Heart left ventricle (tissue), 13 donors: Measurements from ENCODE around the gene IGFBPL1.

Experiments used
- POLR2A ChIP-seq, 2 donors: fragments of 450-650 bp; IDR thresholded peaks; one replicate each; pipeline ENCODE4 v1.6.1; 2017; ENCODE audit warnings: antibody characterized with exemption in 2 of 2, mild to moderate bottlenecking in 2 of 2, moderate library complexity in 2 of 2
- TF ChIP-seq, protein P1 (sequence below), 12 donors: fragments of 200-600 bp; sonication (generic) in 4 of 12; IDR thresholded peaks; one replicate each; pipeline versions ENCODE4 v1.5.0 to v1.8.0; 2018 to 2022; ENCODE audit warnings: antibody characterized with exemption in 12 of 12, mild to moderate bottlenecking in 5 of 12
- donor health status: ischemic (EF 13 %, LVEDD 7.1; RV severe dilation, severe dysfunction).
- donor health status: DM: no; HTN: yes; CAD: no.
- donor health status: DM: no; HTN: no; CAD: no.
- donor health status: ischemic (EF 25% LVEDD 6.9; RV normal size, moderate dysfunction).
- donor health status: ischemic (EF 25% LVEDD 5.7; RV mildly dilated, moderate dysfunction).
- donor health status: ischemic (EF 35%, LVEDD 5.7; RV mildly dilated, moderate dysfunction).
- donor health status: nonischemic (EF 11% LVEDD 7.7; RV severe dilation, severe dysfunction).
- donor health status: DM: yes; HTN: yes; CAD: no.
- donor health status: PGD.
- donor health status: ischemic (EF 29% LVEDD 5.4; RV normal size, mild dysfunction).
- donor health status: nonischemic (EF 23%, LVEDD 6.1; RV moderate dilation, normal function).

DNA sequence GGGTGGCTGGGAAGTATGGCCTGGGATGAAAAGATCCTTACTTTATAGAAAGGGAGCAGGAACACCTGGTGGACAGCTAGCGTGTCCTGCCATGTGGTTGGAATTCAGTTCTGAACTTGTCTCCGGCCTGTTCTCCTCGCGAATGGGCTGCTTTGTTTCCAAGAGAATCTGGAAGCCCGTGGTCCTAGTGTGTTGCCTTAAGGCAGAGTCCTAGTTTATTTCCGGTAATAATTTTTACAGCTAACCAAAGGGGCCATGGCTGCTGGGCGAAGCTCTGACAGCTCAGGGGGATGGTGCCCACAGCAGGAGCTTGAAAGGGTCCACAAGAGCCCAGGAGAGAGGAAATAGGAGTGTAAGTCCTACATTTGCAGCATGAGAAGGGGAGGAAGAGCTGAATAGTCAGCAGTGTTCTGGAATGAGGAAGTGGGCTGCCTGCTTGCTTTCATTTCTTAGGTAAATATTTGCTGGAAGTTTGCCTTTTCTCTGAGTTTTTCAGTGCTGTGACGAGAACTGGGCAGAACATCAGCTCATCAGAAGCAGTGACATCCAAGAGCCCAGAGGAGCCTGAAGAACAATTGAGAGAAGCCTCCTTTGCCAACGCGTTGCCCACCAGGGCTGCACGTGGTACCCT lies 13.1 kb upstream of the IGFBPL1 start:
- no peak for TF ChIP-seq POLR2A (IDR thresholded peaks at IDR 0.05)
- TF ChIP-seq, protein P1, sequence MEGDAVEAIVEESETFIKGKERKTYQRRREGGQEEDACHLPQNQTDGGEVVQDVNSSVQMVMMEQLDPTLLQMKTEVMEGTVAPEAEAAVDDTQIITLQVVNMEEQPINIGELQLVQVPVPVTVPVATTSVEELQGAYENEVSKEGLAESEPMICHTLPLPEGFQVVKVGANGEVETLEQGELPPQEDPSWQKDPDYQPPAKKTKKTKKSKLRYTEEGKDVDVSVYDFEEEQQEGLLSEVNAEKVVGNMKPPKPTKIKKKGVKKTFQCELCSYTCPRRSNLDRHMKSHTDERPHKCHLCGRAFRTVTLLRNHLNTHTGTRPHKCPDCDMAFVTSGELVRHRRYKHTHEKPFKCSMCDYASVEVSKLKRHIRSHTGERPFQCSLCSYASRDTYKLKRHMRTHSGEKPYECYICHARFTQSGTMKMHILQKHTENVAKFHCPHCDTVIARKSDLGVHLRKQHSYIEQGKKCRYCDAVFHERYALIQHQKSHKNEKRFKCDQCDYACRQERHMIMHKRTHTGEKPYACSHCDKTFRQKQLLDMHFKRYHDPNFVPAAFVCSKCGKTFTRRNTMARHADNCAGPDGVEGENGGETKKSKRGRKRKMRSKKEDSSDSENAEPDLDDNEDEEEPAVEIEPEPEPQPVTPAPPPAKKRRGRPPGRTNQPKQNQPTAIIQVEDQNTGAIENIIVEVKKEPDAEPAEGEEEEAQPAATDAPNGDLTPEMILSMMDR (IDR thresholded peaks at IDR 0.05), result no peak
